SU-DHL-6 (cell line): ENCODE measurements around the gene PELI3.

Experiments
- EZH2phosphoT487 ChIP-seq: fragments of 200-600 bp; sonication (generic), shearing (Covaris generic); conservative IDR thresholded peaks from 2 replicates; pipeline ENCODE4 v1.6.1; 2018; ENCODE audit warnings: mild to moderate bottlenecking, antibody characterized with exemption, low read length, moderate library complexity, mixed read lengths
- TF ChIP-seq, protein P1 (sequence below): fragments of 200-600 bp; sonication (generic); IDR thresholded peaks from one replicate; pipeline ENCODE4 v1.5.1; 2017; ENCODE audit warnings: antibody characterized with exemption, mild to moderate bottlenecking, low read length, moderate library complexity; ENCODE audit not compliant: insufficient read depth, poor library complexity, severe bottlenecking

- TF ChIP-seq, protein P1, sequence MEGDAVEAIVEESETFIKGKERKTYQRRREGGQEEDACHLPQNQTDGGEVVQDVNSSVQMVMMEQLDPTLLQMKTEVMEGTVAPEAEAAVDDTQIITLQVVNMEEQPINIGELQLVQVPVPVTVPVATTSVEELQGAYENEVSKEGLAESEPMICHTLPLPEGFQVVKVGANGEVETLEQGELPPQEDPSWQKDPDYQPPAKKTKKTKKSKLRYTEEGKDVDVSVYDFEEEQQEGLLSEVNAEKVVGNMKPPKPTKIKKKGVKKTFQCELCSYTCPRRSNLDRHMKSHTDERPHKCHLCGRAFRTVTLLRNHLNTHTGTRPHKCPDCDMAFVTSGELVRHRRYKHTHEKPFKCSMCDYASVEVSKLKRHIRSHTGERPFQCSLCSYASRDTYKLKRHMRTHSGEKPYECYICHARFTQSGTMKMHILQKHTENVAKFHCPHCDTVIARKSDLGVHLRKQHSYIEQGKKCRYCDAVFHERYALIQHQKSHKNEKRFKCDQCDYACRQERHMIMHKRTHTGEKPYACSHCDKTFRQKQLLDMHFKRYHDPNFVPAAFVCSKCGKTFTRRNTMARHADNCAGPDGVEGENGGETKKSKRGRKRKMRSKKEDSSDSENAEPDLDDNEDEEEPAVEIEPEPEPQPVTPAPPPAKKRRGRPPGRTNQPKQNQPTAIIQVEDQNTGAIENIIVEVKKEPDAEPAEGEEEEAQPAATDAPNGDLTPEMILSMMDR, result no peak
- TF ChIP-seq EZH2phosphoT487, result no peak
Measured at GRCh38 chr11:66488957-66489356, 22.3 kb downstream of the PELI3 start.
